A549 (cell line): Measurements from ENCODE around the gene SLC23A3. TPM values are rescaled to one million over a fixed set of nuclear protein-coding genes. Genes with fewer than 3 reads are reported as not detected.
A peak's percentile ranks its signal among the peaks of the same experiment; 100 is the strongest.

Source experiments
- BHLHE40 ChIP-seq: IDR thresholded peaks from 2 replicates; pipeline ENCODE4 v1.6.1; 2012; ENCODE audit warnings: low read depth, low read length, inconsistent platforms
- CBX2 ChIP-seq: fragments of 200-600 bp; sonication (generic); IDR thresholded peaks from 2 replicates; pipeline ENCODE4 v1.6.1; 2016; ENCODE audit warnings: low read depth, mild to moderate bottlenecking, borderline replicate concordance
- CBX8 ChIP-seq: fragments of 200-600 bp; sonication (generic); IDR thresholded peaks from 2 replicates; pipeline ENCODE4 v1.6.1; 2016
- CHD2 ChIP-seq: fragments of 150-350 bp; IDR thresholded peaks from 2 replicates; pipeline ENCODE4 v1.6.1; 2014; ENCODE audit warnings: low read length; ENCODE audit not compliant: partially characterized antibody
- EHF ChIP-seq: fragments of 250-450 bp; sonication (Bioruptor Pico); IDR thresholded peaks from 2 replicates; pipeline ENCODE4 v1.5.0; 2020; ENCODE audit warnings: mild to moderate bottlenecking
- EHMT2 ChIP-seq: fragments of 200-600 bp; sonication (generic); IDR thresholded peaks from 2 replicates; pipeline ENCODE4 v1.6.1; 2016; ENCODE audit warnings: antibody characterized with exemption, low read depth, mild to moderate bottlenecking, moderate library complexity
- EP300 ChIP-seq, 2 experiments: fragments of >200 bp; sonication (Bioruptor Twin); formaldehyde crosslinking; IDR thresholded peaks; 2 replicates in 1 of 2; 3 replicates in 1 of 2; pipeline ENCODE4 v1.6.1; 2016 to 2017
- ESRRA ChIP-seq: fragments of 150-350 bp; IDR thresholded peaks from 2 replicates; pipeline ENCODE4 v1.6.1; 2014; ENCODE audit warnings: mild to moderate bottlenecking, low read length, borderline replicate concordance
- FOXS1 ChIP-seq: fragments of 250-450 bp; sonication (Bioruptor Pico); IDR thresholded peaks from 2 replicates; pipeline ENCODE4 v1.5.0; 2020; ENCODE audit warnings: mild to moderate bottlenecking, moderate library complexity
- GATA3 ChIP-seq: IDR thresholded peaks from 2 replicates; pipeline ENCODE4 v1.6.1; 2012; ENCODE audit warnings: borderline replicate concordance
- HOXA7 ChIP-seq: fragments of 250-450 bp; sonication (Bioruptor Pico); IDR thresholded peaks from 2 replicates; pipeline ENCODE4 v1.5.0; 2020; ENCODE audit warnings: mild to moderate bottlenecking, moderate library complexity
- HOXB13 ChIP-seq: fragments of 250-450 bp; sonication (Bioruptor Pico); IDR thresholded peaks from 2 replicates; pipeline ENCODE4 v1.5.0; 2020; ENCODE audit warnings: low read depth, mild to moderate bottlenecking, moderate library complexity
- JUNB ChIP-seq: fragments of >200 bp; sonication (Bioruptor Twin); formaldehyde crosslinking; IDR thresholded peaks from 2 replicates; pipeline ENCODE4 v1.6.1; 2016
- KDM1A ChIP-seq: fragments of 200-600 bp; sonication (generic); IDR thresholded peaks from 2 replicates; pipeline ENCODE4 v1.6.1; 2016; ENCODE audit warnings: low read depth, mild to moderate bottlenecking
- KDM5A ChIP-seq: fragments of 200-600 bp; sonication (generic); IDR thresholded peaks from 2 replicates; pipeline ENCODE4 v1.6.1; 2016; ENCODE audit warnings: antibody characterized with exemption, mild to moderate bottlenecking
- MAZ ChIP-seq: fragments of 150-350 bp; IDR thresholded peaks from 2 replicates; pipeline ENCODE4 v1.6.1; 2014; ENCODE audit warnings: antibody characterized with exemption, low read depth, low read length, borderline replicate concordance
- NFE2L2 ChIP-seq: fragments of 150-350 bp; conservative IDR thresholded peaks from 2 replicates; pipeline ENCODE4 v1.6.1; 2014; ENCODE audit warnings: low read length
- NPAS2 ChIP-seq: fragments of 250-450 bp; sonication (Bioruptor Pico); IDR thresholded peaks from 2 replicates; pipeline ENCODE4 v1.8.0; 2022; ENCODE audit warnings: mild to moderate bottlenecking, moderate library complexity, borderline replicate concordance
- NR3C1 ChIP-seq: fragments of >200 bp; sonication (Bioruptor Twin); formaldehyde crosslinking; IDR thresholded peaks from 3 replicates; pipeline ENCODE4 v1.6.1; 2017
- POLR2A ChIP-seq: IDR thresholded peaks from 2 replicates; pipeline ENCODE4 v1.6.1; 2012; ENCODE audit warnings: mild to moderate bottlenecking, low read length
- POLR2AphosphoS2 ChIP-seq: conservative IDR thresholded peaks from 2 replicates; pipeline ENCODE4 v1.6.1; 2012; ENCODE audit warnings: low read length, improper control_type of control experiment, inconsistent platforms
- RAD21 ChIP-seq, 2 experiments: fragments of >200 bp in 1 of 2; sonication (Bioruptor Twin) in 1 of 2; formaldehyde crosslinking in 1 of 2; IDR thresholded peaks in 1 of 2; conservative IDR thresholded peaks in 1 of 2; 2 replicates in 1 of 2; 3 replicates in 1 of 2; pipeline ENCODE4 v1.6.1; 2012 to 2018; ENCODE audit warnings: inconsistent platforms in 1 of 2
- RARB ChIP-seq: fragments of 250-450 bp; sonication (Bioruptor Pico); IDR thresholded peaks from 2 replicates; pipeline ENCODE4 v1.8.0; 2021; ENCODE audit warnings: mild to moderate bottlenecking, moderate library complexity
- RCOR1 ChIP-seq: fragments of 150-350 bp; IDR thresholded peaks from 2 replicates; pipeline ENCODE4 v1.6.1; 2014; ENCODE audit warnings: antibody characterized with exemption, low read length, low read depth
- SMC3 ChIP-seq: fragments of >200 bp; sonication (Bioruptor Twin); formaldehyde crosslinking; IDR thresholded peaks from 3 replicates; pipeline ENCODE4 v1.6.1; 2018; ENCODE audit warnings: inconsistent platforms
- ZC3H11A ChIP-seq: fragments of 450-650 bp; IDR thresholded peaks from 2 replicates; pipeline ENCODE4 v1.6.1; 2014; ENCODE audit warnings: antibody characterized with exemption, mild to moderate bottlenecking
- ZFP36 ChIP-seq: fragments of 450-650 bp; IDR thresholded peaks from 2 replicates; pipeline ENCODE4 v1.6.1; 2014; ENCODE audit warnings: borderline replicate concordance; ENCODE audit not compliant: partially characterized antibody
- ZSCAN20 ChIP-seq: fragments of 250-450 bp; sonication (Bioruptor Pico); IDR thresholded peaks from 2 replicates; pipeline ENCODE4 v1.8.0; 2022; ENCODE audit warnings: mild to moderate bottlenecking, moderate library complexity
- polyA plus RNA-seq, 4 experiments: library from polyadenylated mRNA; depleted of rRNA in 3 of 4; stranded (reverse); fragments of >200 nt; fragmentation: RNase III in 1 of 4; extraction: RNeasy Plus Mini Kit Qiagen cat#74134 plus additional on column Dnase treatment in 1 of 4; gene quantifications; 2 replicates in 3 of 4; 3 replicates in 1 of 4; pipeline ENCODE4 v1.2.3, GENCODE V29; 2011 to 2017
- TF ChIP-seq, protein P1 (sequence below): IDR thresholded peaks from 2 replicates; pipeline ENCODE4 v1.6.1; 2012
- TF ChIP-seq, protein P2 (sequence below): fragments of >200 bp; sonication (Bioruptor Twin); formaldehyde crosslinking; IDR thresholded peaks from 3 replicates; pipeline ENCODE4 v1.5.1; 2016
- TF ChIP-seq, protein P3 (sequence below): fragments of 250-450 bp; sonication (Bioruptor Pico); IDR thresholded peaks from 2 replicates; pipeline ENCODE4 v1.5.0; 2020; ENCODE audit warnings: low read depth, mild to moderate bottlenecking, moderate library complexity
- TF ChIP-seq, protein P4 (sequence below): fragments of 150-350 bp; IDR thresholded peaks from 2 replicates; pipeline ENCODE4 v1.6.1; 2014; ENCODE audit warnings: low read depth, mild to moderate bottlenecking, low read length
- TF ChIP-seq, protein P5 (sequence below): fragments of 200-600 bp; sonication (generic); IDR thresholded peaks from 2 replicates; pipeline ENCODE4 v1.6.1; 2016; ENCODE audit warnings: antibody characterized with exemption, mild to moderate bottlenecking, moderate library complexity
- TF ChIP-seq, protein P6 (sequence below): fragments of >200 bp; sonication (Bioruptor Twin); formaldehyde crosslinking; IDR thresholded peaks from 3 replicates; pipeline ENCODE4 v1.6.1; 2016

Gene SLC23A3
- polyA plus RNA-seq, 2 of the 4 experiments (the other 2 are of a cell fraction), result 0.39 to 0.90 TPM

DNA sequence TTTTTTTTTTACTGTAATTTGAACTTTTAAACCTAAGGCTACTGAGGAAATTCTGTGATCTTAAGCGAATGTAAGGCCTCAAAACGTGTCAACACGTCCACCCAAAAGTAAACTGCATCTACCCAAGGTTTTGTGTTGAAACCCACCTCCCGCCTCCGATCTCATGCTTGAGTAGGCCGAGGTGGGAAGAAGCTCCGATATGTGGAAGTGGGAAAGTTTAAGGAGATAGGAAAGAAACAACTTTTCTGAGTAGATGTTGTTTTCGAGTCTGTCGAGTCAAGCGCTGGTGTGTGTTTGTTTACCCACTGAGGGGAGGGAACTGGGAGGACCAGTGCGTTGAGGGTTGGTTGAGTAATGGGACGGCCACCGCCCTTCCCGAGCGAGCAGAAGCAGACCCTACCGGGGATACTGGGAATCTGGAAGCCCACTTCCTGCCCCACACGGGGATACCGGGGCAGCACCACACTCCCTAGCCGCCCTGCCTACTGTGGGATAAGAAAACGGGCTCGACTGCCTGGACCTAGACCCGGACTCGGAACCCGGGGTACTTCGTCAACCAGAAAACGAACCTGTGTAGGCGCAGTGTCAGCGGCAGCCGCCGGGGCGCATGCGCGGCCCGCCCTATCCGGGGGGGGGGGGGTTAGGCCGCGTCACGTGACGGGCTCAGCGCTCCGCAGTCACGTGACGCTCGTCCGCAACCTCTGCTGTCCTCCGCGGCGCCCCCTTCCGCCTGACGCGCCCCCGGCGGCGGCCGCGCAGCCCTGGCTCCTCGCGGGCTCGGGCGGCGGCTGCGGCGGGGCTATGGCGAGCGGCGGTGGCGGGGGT, 7.9 kb upstream of the SLC23A3 start, which contains the start of gene RETREG2 (continued):
- TF ChIP-seq CBX2, result no peak
- no peak for TF ChIP-seq RAD21 (conservative IDR thresholded peaks at IDR 0.05 in 1 of 2, IDR thresholded peaks at IDR 0.05 in 1 of 2)
- TF ChIP-seq, protein P1, sequence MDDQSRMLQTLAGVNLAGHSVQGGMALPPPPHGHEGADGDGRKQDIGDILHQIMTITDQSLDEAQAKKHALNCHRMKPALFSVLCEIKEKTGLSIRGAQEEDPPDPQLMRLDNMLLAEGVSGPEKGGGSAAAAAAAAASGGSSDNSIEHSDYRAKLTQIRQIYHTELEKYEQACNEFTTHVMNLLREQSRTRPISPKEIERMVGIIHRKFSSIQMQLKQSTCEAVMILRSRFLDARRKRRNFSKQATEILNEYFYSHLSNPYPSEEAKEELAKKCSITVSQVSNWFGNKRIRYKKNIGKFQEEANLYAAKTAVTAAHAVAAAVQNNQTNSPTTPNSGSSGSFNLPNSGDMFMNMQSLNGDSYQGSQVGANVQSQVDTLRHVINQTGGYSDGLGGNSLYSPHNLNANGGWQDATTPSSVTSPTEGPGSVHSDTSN, result no peak
- no peak for TF ChIP-seq KDM1A
- TF ChIP-seq EHMT2, result no peak
- TF ChIP-seq GATA3, result no peak
- no peak for TF ChIP-seq KDM5A
- TF ChIP-seq NR3C1, result no peak
- no peak for TF ChIP-seq NPAS2
- TF ChIP-seq JUNB, result no peak
- no peak for TF ChIP-seq FOXS1 (CRISPR knock-in tag)
- 0 out of 3 replicates have a peak, but pooled peaks have one; percentile 12 for TF ChIP-seq SMC3
- TF ChIP-seq, protein P2, sequence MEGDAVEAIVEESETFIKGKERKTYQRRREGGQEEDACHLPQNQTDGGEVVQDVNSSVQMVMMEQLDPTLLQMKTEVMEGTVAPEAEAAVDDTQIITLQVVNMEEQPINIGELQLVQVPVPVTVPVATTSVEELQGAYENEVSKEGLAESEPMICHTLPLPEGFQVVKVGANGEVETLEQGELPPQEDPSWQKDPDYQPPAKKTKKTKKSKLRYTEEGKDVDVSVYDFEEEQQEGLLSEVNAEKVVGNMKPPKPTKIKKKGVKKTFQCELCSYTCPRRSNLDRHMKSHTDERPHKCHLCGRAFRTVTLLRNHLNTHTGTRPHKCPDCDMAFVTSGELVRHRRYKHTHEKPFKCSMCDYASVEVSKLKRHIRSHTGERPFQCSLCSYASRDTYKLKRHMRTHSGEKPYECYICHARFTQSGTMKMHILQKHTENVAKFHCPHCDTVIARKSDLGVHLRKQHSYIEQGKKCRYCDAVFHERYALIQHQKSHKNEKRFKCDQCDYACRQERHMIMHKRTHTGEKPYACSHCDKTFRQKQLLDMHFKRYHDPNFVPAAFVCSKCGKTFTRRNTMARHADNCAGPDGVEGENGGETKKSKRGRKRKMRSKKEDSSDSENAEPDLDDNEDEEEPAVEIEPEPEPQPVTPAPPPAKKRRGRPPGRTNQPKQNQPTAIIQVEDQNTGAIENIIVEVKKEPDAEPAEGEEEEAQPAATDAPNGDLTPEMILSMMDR, result peak; percentile 54
- TF ChIP-seq ZC3H11A, result no peak
- TF ChIP-seq ZFP36, result no peak
- TF ChIP-seq NFE2L2, result no peak
- no peak for TF ChIP-seq ESRRA
- no peak for TF ChIP-seq ZSCAN20
- TF ChIP-seq EHF (CRISPR knock-in tag), result no peak
- TF ChIP-seq EP300 (IDR thresholded peaks at IDR 0.05), result no peak
- TF ChIP-seq RCOR1, result no peak
- TF ChIP-seq, protein P3, sequence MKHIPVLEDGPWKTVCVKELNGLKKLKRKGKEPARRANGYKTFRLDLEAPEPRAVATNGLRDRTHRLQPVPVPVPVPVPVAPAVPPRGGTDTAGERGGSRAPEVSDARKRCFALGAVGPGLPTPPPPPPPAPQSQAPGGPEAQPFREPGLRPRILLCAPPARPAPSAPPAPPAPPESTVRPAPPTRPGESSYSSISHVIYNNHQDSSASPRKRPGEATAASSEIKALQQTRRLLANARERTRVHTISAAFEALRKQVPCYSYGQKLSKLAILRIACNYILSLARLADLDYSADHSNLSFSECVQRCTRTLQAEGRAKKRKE, result no peak
- TF ChIP-seq POLR2A, result peak; percentile 69; the same call in 1 of the 2 replicates
- TF ChIP-seq, protein P4, sequence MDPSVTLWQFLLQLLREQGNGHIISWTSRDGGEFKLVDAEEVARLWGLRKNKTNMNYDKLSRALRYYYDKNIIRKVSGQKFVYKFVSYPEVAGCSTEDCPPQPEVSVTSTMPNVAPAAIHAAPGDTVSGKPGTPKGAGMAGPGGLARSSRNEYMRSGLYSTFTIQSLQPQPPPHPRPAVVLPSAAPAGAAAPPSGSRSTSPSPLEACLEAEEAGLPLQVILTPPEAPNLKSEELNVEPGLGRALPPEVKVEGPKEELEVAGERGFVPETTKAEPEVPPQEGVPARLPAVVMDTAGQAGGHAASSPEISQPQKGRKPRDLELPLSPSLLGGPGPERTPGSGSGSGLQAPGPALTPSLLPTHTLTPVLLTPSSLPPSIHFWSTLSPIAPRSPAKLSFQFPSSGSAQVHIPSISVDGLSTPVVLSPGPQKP, result no peak
- no peak for TF ChIP-seq HOXB13 (CRISPR knock-in tag)
- TF ChIP-seq CHD2, result no peak
- TF ChIP-seq, protein P5, sequence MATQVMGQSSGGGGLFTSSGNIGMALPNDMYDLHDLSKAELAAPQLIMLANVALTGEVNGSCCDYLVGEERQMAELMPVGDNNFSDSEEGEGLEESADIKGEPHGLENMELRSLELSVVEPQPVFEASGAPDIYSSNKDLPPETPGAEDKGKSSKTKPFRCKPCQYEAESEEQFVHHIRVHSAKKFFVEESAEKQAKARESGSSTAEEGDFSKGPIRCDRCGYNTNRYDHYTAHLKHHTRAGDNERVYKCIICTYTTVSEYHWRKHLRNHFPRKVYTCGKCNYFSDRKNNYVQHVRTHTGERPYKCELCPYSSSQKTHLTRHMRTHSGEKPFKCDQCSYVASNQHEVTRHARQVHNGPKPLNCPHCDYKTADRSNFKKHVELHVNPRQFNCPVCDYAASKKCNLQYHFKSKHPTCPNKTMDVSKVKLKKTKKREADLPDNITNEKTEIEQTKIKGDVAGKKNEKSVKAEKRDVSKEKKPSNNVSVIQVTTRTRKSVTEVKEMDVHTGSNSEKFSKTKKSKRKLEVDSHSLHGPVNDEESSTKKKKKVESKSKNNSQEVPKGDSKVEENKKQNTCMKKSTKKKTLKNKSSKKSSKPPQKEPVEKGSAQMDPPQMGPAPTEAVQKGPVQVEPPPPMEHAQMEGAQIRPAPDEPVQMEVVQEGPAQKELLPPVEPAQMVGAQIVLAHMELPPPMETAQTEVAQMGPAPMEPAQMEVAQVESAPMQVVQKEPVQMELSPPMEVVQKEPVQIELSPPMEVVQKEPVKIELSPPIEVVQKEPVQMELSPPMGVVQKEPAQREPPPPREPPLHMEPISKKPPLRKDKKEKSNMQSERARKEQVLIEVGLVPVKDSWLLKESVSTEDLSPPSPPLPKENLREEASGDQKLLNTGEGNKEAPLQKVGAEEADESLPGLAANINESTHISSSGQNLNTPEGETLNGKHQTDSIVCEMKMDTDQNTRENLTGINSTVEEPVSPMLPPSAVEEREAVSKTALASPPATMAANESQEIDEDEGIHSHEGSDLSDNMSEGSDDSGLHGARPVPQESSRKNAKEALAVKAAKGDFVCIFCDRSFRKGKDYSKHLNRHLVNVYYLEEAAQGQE, result no peak
- TF ChIP-seq CBX8, result no peak
- TF ChIP-seq HOXA7 (CRISPR knock-in tag), result no peak
- peak; percentile 74 for TF ChIP-seq BHLHE40
- peak; percentile 12; the same call in 1 of the 2 replicates for TF ChIP-seq MAZ
- TF ChIP-seq, protein P6, sequence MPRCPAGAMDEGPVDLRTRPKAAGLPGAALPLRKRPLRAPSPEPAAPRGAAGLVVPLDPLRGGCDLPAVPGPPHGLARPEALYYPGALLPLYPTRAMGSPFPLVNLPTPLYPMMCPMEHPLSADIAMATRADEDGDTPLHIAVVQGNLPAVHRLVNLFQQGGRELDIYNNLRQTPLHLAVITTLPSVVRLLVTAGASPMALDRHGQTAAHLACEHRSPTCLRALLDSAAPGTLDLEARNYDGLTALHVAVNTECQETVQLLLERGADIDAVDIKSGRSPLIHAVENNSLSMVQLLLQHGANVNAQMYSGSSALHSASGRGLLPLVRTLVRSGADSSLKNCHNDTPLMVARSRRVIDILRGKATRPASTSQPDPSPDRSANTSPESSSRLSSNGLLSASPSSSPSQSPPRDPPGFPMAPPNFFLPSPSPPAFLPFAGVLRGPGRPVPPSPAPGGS, result peak; percentile 77; the same call in 1 of the 3 replicates
- no peak for TF ChIP-seq POLR2AphosphoS2
- TF ChIP-seq RARB (CRISPR knock-in tag), result no peak
